Hindlimb muscle (tissue), 1 donor: ENCODE data around the gene COL11A2. TPM values are rescaled to one million over a fixed set of nuclear protein-coding genes. Genes with fewer than 3 reads are reported as not detected.
A peak's percentile ranks its signal among the peaks of the same experiment; 100 is the strongest.
"Not testable (repeated sequence)": the region's sequence is repeated elsewhere in the genome, so short reads cannot be mapped to it uniquely, and the experiment has no call there.

Source experiments
- DNase-seq: peaks from one replicate; pipeline ENCODE4 v3.0.0-alpha.2; 2013
- polyA plus RNA-seq: library from polyadenylated mRNA; unstranded; fragments of 120-200 nt; gene quantifications from one replicate; pipeline ENCODE4 v1.2.1, GENCODE V29; 2013; ENCODE audit not compliant: insufficient read length

The COL11A2 gene
- polyA plus RNA-seq, 1 donor = 49.7 TPM

DNA sequence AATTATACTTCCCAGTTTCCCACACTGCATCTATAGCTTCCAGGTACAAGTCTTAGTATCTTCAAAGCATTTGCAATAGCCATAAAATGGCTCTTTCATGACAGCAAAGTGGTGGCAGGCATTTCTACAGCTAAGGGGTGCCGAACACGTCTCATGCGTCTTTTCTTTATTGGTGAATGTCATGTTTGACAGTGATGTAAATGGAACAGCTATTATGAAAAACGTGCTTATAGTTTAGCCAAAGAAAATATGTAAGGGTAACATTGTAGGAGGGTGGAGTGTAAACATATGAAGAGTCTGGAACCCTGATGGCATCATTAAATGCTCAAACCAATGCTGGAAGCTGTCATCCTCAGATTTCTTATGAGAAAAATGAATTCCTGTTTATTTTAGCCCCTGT, 37.9 kb downstream of the COL11A2 start:
- DNase-seq = no peak

DNA sequence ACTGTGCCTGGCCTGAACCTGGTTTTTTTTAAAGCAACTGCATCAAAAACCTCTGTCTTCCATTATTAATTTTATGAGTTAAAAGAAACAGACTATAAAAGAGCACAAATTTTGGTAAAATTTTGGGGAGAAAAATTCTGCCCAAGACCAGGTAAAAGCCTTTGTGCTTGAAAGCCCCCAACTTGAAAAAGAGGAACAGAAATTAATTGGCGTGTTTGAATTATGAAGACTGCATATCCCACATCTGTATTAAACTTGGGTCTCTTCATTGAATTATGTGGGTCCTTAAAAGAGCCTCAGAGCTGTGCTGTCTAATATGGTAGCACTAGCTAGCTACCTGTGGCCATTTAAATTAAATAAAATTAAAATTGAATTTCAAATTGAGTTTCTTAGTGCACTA, 41.2 kb downstream of the COL11A2 start:
- no peak for DNase-seq

DNA sequence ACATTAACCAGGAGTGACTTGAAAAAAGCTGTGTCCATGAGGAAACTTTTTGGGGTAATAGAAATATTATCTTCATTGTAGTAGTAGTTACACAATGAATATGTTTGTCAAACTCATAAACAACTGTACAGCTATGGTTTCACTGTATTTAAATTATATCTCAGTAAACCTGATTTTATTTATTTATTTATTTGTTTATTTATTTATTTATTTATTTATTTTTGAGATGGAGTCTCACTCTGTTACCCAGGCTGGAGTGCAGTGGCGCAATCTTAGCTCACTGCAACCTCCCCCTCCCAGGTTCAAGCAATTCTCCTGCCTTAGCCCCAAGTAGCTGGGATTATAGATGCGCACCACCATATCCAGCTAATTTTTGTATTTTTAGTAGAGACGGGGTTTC, 41.7 kb downstream of the COL11A2 start:
- DNase-seq = not testable (repeated sequence)

DNA sequence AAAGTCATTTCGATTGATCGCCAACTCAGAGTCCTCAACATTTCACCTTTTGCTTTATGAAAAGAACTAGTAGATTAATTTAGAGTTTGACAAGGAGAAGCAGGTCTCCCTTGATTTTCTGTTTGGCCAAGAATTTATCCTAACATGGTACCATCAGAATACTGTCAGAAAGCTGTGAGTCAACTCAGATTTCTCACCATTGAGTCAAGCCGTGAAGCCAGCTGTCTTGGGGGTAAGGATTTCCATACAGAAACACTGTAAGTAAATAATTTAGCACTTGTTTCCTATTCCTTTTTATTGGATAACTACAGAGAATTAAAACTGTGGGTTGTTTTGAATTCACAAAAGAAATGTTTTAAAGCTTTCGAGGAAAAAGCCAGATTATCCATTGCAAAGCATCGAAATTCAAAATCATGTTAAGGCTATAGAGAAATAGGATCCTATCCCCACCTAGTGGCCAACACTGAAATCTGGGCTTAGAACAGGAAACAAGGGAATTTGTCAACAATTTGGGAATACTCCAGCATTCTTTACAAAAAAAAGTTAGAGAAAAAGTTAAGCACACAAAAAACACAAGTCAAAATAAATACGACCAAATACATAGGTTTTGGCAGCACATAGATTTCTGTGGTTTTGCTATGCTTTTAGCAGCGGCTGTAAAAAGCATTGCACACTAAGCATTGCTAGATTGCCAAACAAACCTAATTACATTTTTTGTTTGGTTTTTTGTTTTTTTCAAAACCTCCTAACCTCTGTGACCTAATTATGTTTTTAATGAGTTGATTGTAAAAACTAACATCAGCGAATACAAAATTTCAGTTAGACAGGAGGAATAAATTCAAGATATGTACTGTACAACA, 44.2 kb downstream of the COL11A2 start:
- peak; percentile 55 for DNase-seq

DNA sequence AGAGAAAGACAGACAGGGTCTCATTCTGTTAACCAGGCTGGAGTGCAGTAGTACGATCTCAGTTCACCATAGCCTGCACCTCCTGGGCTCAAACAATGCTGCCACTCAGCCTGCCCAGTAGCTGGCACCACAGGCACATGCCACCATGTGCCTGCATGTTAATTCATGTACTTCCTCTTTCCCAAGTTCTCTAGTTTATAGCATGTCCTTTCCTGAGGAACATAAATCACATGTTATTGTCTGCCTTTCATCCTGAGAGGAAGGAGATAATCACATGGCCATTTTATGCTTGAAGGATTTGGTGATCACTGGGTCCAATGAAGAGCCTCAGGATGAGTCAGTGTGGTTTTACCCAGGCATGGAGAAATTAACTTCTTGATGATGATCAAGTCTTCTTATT, 47.9 kb downstream of the COL11A2 start:
- no peak for DNase-seq

DNA sequence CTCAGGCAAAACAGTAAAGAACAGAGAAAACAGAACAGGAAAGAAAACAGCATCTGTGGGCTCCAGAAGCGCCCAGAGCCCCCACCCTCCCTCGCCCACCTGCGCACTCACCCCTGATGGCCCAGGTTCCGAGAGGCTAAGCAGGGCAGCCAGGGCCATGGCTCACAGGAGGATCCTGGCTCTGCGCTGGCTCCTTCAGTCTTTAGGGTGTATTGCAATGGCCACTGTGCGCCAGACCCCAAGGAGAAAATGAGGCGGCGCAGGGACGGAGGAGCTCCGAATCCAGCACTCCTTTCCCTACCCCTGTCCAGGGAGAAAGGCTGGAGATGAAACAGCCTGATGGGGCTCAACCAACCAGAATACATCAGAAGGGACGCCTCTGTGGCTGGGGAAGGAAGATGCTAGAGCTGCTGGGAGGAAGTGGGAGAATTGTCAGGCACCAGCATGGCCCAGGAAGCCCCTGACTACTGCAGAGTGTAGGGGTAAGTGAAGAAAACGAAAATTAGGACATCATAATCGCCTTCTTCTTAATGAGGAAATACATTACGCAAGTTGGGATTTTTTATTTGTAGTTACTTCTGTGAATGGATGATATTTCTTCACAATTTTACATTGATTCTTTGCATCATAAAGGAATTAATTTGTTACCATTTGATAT, 49.0 kb downstream of the COL11A2 start:
- no peak for DNase-seq

DNA sequence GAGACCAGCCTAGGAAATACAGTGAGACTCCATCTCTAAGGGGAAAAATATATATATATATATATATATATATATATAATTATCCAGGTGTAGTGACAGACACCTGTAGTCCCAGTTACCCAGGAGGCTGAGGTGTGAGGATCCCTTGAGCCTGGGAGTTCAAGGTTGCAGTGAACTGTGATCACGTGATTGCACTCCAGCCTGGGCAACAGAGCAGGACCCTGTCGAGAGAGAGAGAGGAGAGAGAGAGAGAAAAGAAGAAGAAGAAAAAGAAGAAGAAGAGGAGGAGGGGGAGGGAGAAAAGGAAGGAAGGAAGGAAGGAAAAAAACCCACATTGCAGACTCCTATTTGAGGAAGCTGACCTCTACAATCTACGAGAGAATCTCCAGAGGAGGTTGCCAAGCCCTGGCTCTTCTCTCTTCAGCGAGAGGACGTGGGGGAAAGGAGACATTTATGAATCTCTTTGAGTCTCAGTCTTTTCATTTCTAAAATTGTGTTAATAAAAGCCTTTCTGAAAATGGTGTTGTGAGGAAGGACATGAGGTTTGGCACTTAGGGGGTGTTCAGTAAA, 49.7 kb downstream of the COL11A2 start:
- DNase-seq = no peak

DNA sequence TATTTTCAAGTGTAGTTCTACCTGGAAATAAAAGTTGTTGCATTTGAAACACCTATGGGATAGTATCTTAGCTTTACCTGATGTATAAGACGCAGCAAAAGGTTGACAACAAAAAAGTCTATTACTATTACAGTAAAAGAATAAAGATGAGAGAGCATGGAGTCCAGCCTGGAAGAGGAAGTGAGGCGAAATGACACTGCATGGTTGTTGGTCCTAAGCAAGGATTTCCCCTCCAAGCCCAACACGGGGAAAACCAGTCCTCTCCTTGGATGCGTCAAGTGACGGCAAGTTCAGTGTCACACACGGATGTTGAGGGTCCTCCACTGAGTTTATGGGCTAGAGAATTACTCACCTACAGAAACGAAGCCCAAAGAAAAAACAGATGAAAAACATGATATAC, 51.7 kb downstream of the COL11A2 start:
- DNase-seq = no peak

DNA sequence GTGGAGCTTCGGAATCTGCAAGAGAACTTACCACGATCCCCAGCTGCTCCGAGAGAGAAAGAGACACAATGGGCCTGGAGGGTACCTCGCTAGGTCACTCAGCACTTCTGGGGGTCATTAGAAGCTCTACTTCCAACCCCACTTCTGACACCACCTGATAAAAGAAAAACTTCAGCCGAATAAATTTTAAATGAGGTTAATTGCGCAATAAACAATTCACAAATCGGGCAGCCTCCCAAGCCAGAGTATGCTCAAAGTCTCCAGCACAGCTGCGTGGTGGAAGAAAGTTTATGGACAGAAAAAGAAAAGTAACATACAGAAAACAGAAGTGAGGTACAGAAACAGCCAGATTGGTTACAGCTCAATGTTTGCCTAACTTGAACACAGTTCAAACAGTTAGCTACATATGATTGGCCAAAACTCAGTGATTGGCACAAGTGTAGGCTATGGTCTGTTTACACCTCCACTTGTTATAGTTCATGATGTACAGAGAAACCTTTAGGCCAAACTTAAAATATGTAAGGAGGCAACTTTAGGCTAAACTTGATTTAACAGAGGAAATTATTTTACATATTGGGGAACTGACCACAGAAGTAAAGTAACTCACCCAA, 52.6 kb downstream of the COL11A2 start:
- no peak for DNase-seq

DNA sequence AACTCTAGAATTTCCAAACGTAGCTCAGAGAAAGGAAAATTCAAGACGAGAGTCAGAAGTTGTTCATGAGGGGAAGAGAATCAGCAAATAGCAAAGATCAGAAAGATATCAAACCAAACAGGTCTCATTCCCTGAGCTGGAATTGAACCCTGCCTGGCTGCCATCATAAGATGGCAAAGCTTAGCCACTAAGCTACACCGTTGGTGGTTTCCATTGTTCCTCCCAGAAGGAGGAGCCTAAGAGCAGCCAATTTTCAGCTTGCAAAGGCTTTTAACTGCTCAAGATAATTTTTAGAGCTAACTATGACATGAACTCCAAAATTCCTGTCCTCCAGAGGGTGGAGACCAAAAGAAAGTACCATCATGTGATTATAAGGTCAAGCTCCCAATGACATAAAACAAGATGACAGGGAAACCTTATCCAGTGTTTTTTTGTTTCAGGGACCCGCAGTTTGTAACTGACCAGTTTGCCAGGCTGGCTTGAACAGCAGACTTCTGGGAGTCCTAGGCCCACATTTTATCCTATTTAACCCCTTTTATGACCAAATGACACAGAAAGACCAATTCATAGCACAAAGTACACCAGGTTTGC, 55.9 kb downstream of the COL11A2 start:
- DNase-seq = no peak

DNA sequence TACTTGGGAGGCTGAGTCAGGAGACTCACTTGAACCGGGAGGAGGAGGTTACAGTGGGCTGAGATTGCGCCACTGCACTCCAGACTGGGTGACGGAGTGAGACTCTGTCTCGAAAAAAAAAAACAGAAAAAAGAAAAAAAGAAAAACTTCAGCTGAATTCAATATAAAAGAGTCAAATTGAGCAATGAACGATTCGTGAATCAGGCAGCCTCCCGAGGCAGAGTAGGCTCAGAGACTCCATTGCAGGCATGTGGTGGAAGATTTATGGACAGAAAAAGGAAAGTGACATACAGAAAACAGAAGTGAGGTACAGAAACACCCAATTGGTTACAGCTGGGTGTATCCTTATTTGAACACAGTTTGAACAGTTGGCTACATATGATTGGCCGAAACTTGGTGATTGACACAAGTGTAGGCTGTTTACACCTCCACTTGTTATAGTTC, 60.2 kb downstream of the COL11A2 start:
- DNase-seq = no peak

DNA sequence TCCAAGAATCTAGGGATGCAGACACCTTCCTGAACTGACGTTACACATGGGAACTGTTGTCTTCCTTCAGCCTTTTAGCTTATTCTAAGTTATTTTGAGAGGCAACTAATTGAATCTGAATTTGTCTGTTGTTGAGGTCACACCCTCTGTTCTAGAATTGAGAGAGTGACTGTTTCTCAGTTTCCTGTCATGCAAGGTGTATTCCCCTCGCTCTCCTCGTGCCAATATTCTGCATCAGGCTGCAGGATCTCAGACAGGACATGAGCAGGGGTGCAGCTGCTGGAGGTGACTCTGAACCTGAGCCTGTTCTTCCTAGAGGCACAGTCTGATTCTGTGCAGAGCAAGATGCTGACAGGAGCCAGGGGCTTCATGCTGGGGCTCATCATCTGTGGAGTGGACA, 63.9 kb downstream of the COL11A2 start:
- no peak for DNase-seq

DNA sequence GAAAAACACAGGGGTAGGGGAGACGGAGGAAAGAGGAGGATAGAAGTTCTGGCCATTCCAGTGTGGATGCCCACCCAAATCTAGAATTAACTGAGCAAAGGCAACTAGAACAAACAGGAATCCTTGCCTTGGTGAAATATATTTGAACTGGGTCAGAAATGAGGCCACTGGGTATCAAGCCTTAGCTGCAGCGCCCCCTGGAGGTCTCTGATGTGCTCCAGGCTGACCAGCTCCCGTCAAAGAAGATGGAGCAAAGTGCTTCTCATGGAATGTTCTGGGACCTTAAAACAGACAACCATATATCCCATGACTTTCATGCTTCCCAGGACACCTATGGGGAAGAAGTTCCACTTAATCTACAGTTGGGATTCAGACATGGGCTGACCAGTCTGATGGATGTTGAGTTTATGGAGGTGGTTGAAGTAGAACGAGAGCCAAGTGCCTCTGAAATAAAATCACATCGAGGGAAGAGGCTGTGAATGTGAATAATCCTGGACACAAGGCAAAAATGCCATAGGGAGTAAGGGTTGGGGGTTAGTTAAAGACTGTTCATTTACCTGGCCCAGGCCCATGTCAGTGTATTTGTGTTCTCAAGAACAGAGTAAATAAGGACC, 66.1 kb downstream of the COL11A2 start:
- DNase-seq = no peak

DNA sequence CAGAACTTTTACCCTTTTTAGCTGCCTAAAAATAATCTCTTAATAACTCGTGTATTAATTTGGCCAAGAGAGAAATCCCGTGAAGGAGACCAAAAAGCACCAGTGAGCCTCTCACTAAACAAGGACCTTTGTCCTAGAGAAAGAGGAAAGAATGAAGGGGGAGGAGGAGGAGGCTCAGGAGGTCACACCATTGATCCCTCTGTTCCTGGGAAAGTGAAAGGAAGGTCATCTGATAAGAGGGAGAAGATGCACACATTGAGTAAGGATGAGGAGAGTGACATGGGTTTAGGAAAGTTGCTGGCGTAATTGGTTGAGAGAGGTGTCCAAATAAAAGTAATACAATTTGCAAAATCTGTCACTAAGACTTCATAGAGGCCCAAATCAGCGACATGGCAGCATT, 67.3 kb downstream of the COL11A2 start:
- no peak for DNase-seq

DNA sequence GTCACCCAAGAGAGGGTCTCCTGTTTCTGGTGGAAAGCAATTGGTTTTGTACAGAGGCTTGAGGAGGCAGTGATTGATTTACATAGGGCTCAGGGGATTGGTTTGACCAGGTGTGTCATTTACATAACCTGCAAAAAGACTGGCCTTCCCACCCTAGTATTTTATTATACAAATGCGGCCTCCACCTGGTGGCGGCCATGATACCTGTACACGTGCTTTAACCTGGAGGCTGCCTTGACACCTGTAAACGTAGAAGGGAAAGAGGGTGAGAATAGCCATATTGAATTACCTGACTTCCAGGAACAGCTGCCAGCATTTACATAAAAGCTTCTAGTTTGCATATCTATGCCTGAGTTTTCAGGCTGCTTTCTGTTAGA, 67.8 kb downstream of the COL11A2 start:
- DNase-seq = no peak

DNA sequence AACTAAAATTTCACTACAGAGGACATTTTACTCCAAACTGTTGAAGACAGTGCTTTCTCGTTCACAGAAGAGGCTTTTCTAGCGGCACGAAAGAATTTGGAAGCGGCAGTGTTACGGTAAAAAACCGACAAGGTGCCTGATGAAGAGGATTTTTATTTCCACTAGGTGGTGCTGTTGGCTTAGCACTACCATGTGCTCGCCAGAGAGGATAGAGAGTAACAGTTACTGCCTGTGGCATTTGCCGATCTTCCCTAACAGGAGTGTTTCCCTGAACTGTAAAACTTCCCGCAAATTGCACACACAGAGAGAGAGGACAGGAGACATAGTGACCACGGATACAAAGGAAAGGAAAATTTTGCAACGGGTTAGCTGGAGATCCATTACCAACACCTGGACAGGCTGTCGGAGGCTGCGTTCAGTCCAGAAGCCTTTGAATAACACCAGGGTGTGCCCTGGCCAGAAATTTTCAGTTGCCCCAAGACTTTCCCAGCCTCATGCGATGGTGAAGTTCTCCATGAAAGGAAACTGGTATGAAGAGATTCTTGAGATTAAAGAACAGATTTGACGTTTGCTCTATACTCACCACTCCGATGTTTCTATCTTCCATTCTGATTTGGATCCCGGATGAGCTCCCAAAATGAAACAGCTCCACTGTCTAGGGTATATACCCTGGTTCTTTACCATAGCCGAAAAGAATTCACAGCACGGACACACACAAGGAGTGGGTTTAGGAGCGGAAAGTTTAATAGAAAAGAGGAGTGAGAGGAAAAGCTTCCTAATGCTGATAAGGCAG, 68.3 kb downstream of the COL11A2 start:
- no peak for DNase-seq

DNA sequence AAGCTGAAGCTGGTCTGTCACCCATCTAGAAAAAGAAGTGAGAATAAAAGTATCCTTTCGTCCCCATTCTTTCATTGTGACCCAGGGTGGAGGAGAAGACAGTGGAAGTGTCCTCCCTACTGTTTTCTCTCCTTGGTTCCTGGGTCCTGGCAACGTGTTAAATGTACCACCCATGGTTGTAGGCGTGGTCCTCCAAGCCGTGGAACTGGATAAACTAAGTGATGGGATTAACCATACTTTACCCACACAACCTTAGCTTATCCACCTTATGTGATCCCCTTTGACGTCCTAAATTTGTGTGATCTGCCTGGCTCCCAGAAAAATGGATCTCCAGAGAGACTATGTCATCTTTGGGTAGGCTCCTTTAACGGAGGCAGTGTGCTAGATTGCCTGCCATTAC, 69.1 kb downstream of the COL11A2 start:
- DNase-seq = no peak

DNA sequence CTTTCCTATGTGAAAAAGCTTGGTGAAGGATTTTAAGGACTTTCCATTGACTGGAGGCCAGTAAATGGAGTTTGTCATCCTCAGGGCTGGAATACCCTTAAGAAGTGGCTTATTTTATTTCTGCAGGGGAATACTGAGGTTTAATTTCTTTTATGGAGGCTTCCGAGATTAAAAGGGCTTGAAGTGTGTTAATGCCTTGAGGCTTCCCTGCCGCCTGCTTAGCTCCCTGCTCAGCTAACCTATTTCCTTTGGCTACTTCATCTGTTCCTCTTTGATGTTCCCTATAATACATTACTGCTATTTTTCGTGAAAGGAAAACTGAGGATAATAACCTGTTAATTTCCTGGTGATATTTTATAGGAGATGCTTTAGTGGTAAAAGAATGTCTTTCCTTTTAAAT, 72.3 kb downstream of the COL11A2 start:
- no peak for DNase-seq

DNA sequence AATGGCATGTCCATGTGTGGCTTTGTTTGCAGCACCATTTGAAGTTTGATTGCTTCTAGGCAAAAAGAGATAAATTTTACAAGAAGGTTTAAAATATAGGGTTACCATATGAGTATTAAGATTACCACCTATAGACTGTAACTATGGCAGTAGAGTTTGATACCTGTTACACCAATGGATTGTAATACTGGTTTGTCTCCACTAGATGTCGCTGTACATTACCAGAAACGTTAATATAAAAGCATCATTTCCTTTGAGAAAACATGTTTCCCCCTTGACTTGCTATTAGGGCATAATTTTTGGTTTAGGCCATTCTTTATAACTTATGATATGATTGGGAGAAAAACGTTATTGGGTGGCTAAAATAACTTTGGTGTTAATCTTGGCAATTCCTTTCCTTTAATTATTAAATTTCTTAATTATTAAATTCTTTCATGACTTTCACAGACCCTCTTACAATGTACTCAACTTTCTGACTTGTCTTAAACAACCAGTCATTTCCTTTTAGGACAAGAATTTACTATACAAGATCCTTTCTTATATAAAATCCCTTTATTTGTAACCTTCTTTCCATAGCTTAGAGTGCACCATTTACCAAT, 73.6 kb downstream of the COL11A2 start:
- DNase-seq = peak; percentile 30

DNA sequence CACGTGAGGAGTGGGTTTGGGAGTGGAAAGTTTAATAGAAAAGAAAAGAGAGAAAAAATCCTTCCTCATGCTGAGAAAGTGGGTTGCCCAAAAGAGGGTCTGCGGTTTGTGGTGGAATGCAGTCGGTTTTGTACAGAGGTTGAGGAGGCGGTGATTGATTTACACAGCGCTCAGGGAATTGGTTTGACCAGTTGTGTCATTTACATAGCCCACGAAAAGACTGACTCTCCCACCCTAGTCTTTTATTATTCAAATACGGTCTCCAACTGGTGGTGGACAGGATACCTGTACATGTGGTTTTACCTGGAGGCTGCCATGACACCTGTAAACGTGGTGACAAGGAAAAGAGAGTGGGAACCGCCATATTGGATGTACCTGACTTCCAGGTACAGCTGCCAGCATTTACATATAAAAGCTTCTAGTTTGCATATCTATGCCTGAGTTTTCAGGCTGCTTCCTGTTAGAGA, 74.4 kb downstream of the COL11A2 start:
- DNase-seq = no peak
